ENCODE results near the gene SLC43A3. TPM values are rescaled to one million over a fixed set of nuclear protein-coding genes. Genes with fewer than 3 reads are reported as not detected.

Gene SLC43A3
- total and polyA plus RNA-seq, 2 of the 4 experiments (the other 2 are of a cell fraction): 12.7 to 21.1 TPM

DNA sequence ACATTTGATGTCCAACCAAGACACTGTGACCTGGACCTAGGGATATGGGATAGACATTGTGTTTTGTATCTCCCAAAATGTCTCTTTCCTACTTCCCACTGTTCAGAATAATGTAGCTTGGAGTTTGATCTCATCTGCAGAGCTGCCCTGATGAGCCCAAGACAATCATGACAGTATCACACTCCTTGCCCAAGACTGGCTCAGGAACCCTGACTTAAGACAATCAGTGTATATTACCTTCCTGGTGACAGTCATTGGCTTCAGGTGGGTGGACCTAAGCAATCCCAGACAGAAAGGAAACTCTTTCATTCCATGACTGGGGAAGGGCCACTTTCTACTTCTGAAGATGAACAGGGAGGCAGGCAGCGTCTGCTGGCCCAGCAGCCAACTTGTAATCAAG, 19.1 kb upstream of the SLC43A3 start:
- Histone ChIP-seq H3K56ac (ENCODE audit: extremely low read depth, insufficient read depth, low read length) (no peak overlapping the region), H3K14ac (replicated peaks; ENCODE audit: low read depth, low read length) (no peak overlapping the region), H3K4me3 (ENCODE audit: insufficient read depth, low read depth, low read length) (no peak overlapping the region), H4K91ac (ENCODE audit: insufficient read depth, low read depth, low read length) (no peak overlapping the region), H2AK9ac (replicated peaks; ENCODE audit: low read depth, low read length, poor library complexity) (no peak overlapping the region), H4K20me1 (ENCODE audit: insufficient read depth, low read length) (no peaks in the 10 kb centered on the region), H2AFZ (replicated peaks; ENCODE audit: low read length, poor library complexity) (no peak overlapping the region), H4K5ac (ENCODE audit: low read depth, low read length) (no peak overlapping the region), H2BK5ac (ENCODE audit: low read depth, low read length, poor library complexity, severe bottlenecking) (no peak overlapping the region), H3K9ac (ENCODE audit: low read depth, low read length) (no peak overlapping the region), H3K27me3 (ENCODE audit: control insufficient read depth, insufficient read depth, low read length) (peaks cover 18% of the 10 kb centered on the region), H2BK15ac (ENCODE audit: low read depth, low read length) (no peak overlapping the region), H3K4me1 (ENCODE audit: control insufficient read depth, insufficient read depth, low read length) (no peaks in the 10 kb centered on the region), H3K4ac (ENCODE audit: low read depth, low read length) (no peak overlapping the region), H2BK20ac (ENCODE audit: low read depth, low read length) (no peak overlapping the region), H3K18ac (ENCODE audit: low read depth, low read length) (no peak overlapping the region), H2AK5ac (ENCODE audit: low read depth, low read length) (no peak overlapping the region), H3K36me3 (ENCODE audit: control insufficient read depth, insufficient read depth, low read length) (no peaks in the 10 kb centered on the region), H3K23ac (ENCODE audit: low read depth, low read length) (no peak overlapping the region), H3K9me3 (ENCODE audit: control insufficient read depth, insufficient read depth, low read length) (no peaks in the 10 kb centered on the region), H3K27ac (ENCODE audit: insufficient read depth, low read length) (no peak overlapping the region), H3K4me2 (ENCODE audit: low read depth, low read length) (no peak overlapping the region), H2BK120ac (ENCODE audit: low read depth, low read length) (no peak overlapping the region), H4K8ac (ENCODE audit: low read depth in 2 of 2, low read length in 2 of 2) (no peak overlapping the region), H3K79me1 (ENCODE audit: low read depth in 1 of 2, low read length in 2 of 2) (no peaks in the 10 kb centered on the region), H3K9me1 (ENCODE audit: insufficient read depth, low read length) (no peaks in the 10 kb centered on the region)
- intact Hi-C loops (cut with micrococcal nuclease) (no loop called here), dilution Hi-C loops (cut with HindIII; ENCODE audit: low sequenced_read_pairs, unreplicated experiment) (no loop called here), in situ Hi-C loops (cut with MboI; ENCODE audit: low sequenced_read_pairs) (no loop called here)
- TF ChIP-seq RAD21 (IDR thresholded peaks at IDR 0.05; ENCODE audit: low read length) (no peak), SMC3 (IDR thresholded peaks at IDR 0.05; ENCODE audit: low read depth, low read length) (no peak), BHLHE40 (IDR thresholded peaks at IDR 0.05; ENCODE audit: low read depth, low read length) (no peak), FOS (IDR thresholded peaks at IDR 0.05; ENCODE audit: low read depth, low read length) (no peak), POLR2A (IDR thresholded peaks at IDR 0.05; ENCODE audit: low read depth, low read length) (no peak), CEBPB (IDR thresholded peaks at IDR 0.05; ENCODE audit: low read depth, low read length) (no peak), CHD1 (IDR thresholded peaks at IDR 0.05; ENCODE audit: low read depth, low read length) (no peak), MXI1 (IDR thresholded peaks at IDR 0.05; ENCODE audit: borderline replicate concordance, low read depth, low read length) (no peak), MAZ (IDR thresholded peaks at IDR 0.05; ENCODE audit: borderline replicate concordance, low read depth, low read length) (no peak), NFE2L2 (IDR thresholded peaks at IDR 0.05; ENCODE audit: low read depth, low read length) (no peak), RFX5 (IDR thresholded peaks at IDR 0.05; ENCODE audit: low read depth, low read length) (no peak), MAFK (IDR thresholded peaks at IDR 0.05; ENCODE audit: low read depth, low read length) (no peak), RCOR1 (IDR thresholded peaks at IDR 0.05; ENCODE audit: insufficient replicate concordance, low read length) (no peak)
- TF ChIP-seq, protein P1, sequence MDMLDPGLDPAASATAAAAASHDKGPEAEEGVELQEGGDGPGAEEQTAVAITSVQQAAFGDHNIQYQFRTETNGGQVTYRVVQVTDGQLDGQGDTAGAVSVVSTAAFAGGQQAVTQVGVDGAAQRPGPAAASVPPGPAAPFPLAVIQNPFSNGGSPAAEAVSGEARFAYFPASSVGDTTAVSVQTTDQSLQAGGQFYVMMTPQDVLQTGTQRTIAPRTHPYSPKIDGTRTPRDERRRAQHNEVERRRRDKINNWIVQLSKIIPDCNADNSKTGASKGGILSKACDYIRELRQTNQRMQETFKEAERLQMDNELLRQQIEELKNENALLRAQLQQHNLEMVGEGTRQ (IDR thresholded peaks at IDR 0.05; ENCODE audit: low read depth, low read length): no peak
- TF ChIP-seq, protein P2, sequence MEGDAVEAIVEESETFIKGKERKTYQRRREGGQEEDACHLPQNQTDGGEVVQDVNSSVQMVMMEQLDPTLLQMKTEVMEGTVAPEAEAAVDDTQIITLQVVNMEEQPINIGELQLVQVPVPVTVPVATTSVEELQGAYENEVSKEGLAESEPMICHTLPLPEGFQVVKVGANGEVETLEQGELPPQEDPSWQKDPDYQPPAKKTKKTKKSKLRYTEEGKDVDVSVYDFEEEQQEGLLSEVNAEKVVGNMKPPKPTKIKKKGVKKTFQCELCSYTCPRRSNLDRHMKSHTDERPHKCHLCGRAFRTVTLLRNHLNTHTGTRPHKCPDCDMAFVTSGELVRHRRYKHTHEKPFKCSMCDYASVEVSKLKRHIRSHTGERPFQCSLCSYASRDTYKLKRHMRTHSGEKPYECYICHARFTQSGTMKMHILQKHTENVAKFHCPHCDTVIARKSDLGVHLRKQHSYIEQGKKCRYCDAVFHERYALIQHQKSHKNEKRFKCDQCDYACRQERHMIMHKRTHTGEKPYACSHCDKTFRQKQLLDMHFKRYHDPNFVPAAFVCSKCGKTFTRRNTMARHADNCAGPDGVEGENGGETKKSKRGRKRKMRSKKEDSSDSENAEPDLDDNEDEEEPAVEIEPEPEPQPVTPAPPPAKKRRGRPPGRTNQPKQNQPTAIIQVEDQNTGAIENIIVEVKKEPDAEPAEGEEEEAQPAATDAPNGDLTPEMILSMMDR (conservative IDR thresholded peaks at IDR 0.05; ENCODE audit: low read depth, low read length): no peak
- TF ChIP-seq, protein P3, sequence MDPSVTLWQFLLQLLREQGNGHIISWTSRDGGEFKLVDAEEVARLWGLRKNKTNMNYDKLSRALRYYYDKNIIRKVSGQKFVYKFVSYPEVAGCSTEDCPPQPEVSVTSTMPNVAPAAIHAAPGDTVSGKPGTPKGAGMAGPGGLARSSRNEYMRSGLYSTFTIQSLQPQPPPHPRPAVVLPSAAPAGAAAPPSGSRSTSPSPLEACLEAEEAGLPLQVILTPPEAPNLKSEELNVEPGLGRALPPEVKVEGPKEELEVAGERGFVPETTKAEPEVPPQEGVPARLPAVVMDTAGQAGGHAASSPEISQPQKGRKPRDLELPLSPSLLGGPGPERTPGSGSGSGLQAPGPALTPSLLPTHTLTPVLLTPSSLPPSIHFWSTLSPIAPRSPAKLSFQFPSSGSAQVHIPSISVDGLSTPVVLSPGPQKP (IDR thresholded peaks at IDR 0.05; ENCODE audit: borderline replicate concordance, low read depth, low read length): no peak
- ATAC-seq (ENCODE audit: low read depth) (no peak), DNase-seq (no peak)
- POLR2A ChIA-PET (ENCODE audit: unreplicated experiment): no interaction called here
- CTCF ChIA-PET: no interaction called here
- WGBS, 2 experiments (ENCODE audit: extremely low coverage in 2 of 2, insufficient read length in 1 of 2): no CpG with 5 or more reads among the region's 1 CpG
- BruUV-seq (replicated peaks): no TSS peak

Data from IMR-90 (cell line).